Measurements from ENCODE around the gene RP9.

GRCh38 chr7:33073243-33073642, 36.0 kb downstream of the RP9 start:
- TF ChIP-seq CTCF (IDR thresholded peaks at IDR 0.05) (no peak), POLR2A (IDR thresholded peaks at IDR 0.05) (no peak), POLR2AphosphoS5 (IDR thresholded peaks at IDR 0.05; ENCODE audit: insufficient read depth in 1 of 2, low read depth in 1 of 2) (no peak)
